HG03520 (cell line): ENCODE measurements around the gene NDRG3.
"Not testable (repeated sequence)": the region's sequence is repeated elsewhere in the genome, so short reads cannot be mapped to it uniquely, and the experiment has no call there.

Experiments
- ATAC-seq: cut with Tn5 transposase; IDR thresholded peaks from one replicate; pipeline ENCODE4 v1.9.1; 2021; ENCODE audit warnings: mild to moderate bottlenecking, moderate library complexity; ENCODE audit not compliant: unreplicated experiment

The NDRG3 gene

DNA sequence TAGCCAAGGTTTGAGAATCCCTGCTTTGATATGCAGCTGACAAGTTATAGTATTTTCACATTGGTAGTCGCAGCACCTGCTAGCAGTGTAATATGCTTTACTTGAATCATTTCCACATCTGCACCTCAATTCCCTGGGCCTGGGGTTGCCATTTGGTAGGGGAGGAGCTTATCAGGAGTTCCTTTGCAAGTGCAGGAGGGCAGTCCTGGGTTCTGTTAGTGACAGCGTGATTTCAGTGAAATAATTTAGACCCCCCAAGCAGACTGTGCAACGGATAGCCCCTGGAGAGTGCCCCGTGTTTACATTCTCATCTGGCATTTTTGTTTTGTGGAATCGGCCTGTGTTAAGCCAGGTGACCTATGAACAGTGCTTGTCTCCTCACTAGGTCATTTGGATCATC, 134.3 kb downstream of the NDRG3 start:
- no peak for ATAC-seq

DNA sequence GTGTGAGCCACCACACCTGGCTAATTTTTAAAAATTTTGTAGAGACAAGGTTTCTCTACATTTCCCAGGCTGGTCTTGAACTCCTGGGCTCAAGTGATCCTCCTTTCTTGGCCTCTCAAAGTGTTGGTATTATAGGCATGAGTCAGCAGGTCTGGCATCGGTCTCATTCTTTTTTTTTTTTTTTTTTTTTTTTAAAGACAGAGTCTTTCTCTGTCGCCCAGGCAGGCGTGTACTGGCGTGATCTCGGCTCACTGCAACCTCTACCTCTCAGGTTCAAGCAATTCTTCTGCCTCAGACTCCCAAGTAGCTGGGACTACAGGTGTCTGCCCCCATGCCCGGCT, 137.5 kb downstream of the NDRG3 start:
- not testable (repeated sequence) for ATAC-seq

DNA sequence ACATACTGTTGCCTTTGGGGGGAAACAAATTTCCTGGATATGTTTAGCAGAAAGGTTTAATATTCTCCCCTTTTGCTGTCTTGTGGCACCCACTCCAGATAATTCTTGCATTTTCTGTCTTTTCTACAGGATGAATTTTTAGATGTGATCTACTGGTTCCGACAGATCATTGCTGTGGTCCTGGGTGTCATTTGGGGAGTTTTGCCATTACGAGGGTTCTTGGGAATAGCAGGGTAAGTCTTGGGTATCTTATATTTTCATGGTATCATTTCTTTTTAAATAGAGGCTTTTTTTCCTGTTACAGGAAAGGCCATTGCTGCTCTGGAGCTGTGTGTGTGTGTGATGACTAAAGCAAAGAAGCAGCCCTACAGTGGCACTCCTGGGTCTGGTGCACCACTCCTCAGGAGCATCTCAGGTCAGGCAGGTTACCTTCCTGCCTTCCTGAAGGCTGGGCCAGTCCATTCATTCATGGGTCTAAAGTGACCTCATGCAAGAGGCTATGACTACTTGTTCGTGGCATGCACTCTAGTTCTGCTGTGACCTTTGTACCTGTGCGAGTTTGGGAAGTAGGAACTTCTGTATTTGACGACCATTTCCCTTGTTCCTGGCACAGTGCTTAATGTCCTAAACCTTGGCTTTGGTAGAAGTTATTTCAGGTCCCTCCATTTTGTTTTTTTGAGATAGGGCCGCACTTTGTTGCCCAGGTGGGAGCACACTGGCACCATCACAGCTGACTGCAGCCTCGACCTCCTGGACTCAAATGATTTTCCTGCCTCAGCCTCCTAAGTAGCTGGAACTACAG, 138.1 kb downstream of the NDRG3 start:
- no peak for ATAC-seq

DNA sequence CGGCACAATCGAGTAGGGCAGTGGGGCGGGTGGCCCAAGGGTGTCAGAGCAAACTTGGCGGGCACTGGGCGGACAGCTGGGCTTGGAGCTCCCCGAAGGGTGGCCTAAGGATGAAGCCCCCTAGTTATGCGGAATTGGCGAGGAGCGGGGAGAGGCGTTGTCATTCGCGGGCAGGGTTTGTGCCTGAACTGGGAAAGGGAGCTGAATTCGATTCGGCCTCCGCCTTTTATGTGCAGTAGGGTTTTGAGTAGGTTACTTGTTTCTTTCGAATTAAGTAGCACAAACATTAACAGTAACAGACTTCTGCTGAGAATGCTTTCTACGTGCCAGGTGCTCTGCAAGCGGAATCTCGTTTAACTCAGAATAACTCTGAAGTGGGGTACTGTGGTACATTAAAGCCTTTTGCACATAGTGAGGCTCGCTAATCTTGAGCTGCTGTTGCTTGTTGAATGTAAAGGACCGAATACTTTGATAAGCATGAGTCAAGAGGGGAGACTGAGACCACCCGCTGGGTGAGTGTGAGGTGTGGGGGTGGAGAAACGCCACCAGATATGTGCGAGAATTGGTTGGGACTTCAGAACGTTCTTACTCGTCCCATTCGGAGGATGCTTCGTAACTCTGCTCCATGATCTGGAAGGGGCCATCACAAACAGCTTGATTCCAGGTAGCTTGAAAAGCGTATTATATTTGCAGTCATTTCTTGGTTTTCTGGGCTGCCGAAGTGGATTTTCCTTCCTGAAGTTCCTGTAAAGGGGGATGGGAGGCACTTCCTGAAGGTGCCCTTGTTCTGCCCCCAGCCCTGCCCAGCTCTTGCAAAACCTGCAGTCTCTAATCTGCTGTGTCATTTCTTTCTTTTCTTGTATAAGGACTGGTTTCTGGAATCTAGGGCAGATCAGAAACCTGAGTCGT, 139.5 kb downstream of the NDRG3 start:
- ATAC-seq, result no peak

DNA sequence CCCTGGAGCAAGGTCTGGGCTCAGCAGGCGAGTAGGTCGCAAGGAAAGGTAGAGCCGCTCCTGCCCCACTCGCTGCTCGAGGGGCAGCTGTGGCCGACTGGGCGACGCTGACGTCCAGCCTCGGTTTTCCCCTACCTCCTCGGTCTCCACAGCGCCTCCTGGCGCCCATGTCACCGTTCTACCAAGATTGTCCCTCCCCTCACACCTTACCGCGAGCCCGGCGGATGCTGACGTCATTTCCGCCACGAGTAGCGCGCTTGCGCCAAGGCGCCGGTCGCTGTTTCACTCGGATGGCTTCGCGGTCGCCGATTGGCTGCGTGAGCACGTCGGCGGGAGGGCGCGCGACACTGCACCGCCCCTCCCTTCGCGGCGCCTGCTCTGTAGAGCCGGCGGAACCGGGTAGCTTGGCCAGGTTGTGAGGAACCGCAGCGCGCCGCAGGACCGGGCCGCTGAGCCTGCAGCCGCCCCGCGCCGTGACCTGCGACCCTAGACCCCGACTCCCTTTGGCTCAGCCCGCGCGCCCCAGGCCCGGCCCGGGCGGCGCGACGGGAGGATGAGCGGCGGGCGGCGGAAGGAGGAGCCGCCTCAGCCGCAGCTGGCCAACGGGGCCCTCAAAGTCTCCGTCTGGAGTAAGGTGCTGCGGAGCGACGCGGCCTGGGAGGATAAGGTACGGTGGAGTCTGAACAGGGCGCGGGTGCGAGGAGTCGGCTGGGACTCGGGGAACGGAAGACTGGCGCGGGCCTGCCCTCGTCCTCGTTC, 140.3 kb downstream of the NDRG3 start, which contains the start of gene RAB5IF:
TSS of gene RAB5IF (plus strand) at position 381 of the 759 bp plus-strand sequence. CDS start at position 554, 173 bp downstream.
- peak; percentile 79 for ATAC-seq

DNA sequence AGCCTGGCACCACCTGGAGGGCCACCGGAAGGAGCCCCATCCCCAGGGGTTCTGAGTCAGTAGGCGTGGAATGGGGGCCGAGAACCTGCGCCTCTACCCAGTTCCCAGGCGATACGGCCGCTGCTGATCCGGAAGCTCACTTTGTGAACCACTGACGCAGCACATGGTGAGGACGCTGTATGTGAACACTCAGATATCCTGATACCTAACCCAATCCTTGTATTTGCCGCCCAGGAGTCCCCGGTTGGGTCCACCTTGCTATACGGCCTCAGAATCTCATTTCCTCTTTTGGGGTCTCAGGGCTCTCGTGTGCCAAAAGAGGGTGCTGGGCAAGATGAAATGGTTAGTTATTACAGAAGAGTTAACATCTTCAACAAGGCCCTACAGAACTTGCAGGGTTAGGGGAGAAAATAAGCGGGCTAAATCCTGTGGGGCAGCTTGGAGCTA, 140.9 kb downstream of the NDRG3 start:
- ATAC-seq, result peak; percentile 11
